Fibroblast of villous mesenchyme (primary cell): ENCODE results near the gene USP17L27. TPM values are rescaled to one million over a fixed set of nuclear protein-coding genes. Genes with fewer than 3 reads are reported as not detected.

Experiments used
- total RNA-seq: library from RNA; depleted of rRNA; stranded (reverse); fragments of >200 nt; gene quantifications from 2 replicates; pipeline ENCODE4 v1.2.3, GENCODE V29; 2012

USP17L27 gene
- total RNA-seq, 1 donor: not detected

Other genes with a start within 250 kb of the USP17L27 start
- gene FAM90A26, start 173.7 kb upstream of the USP17L27 start, total RNA-seq: not detected in 2 replicates
- gene USP17L10, start 133.5 kb upstream of the USP17L27 start, total RNA-seq: not detected in 2 replicates
- gene USP17L11, start 128.7 kb upstream of the USP17L27 start, total RNA-seq: not detected in 2 replicates
- gene USP17L12, start 124.0 kb upstream of the USP17L27 start, total RNA-seq: not detected in 2 replicates
- gene USP17L13, start 119.3 kb upstream of the USP17L27 start, total RNA-seq: not detected in 2 replicates
- gene USP17L15, start 109.8 kb upstream of the USP17L27 start, total RNA-seq: not detected in 2 replicates
- gene USP17L17, start 100.3 kb upstream of the USP17L27 start, total RNA-seq: not detected in 2 replicates
- gene USP17L18, start 95.5 kb upstream of the USP17L27 start, total RNA-seq: not detected in 2 replicates
- gene USP17L19, start 90.8 kb upstream of the USP17L27 start, total RNA-seq: not detected in 2 replicates
- not detected in 2 replicates for gene USP17L20, start 86.0 kb upstream of the USP17L27 start, total RNA-seq
- not detected in 2 replicates for gene USP17L21, start 81.3 kb upstream of the USP17L27 start, total RNA-seq
- not detected in 2 replicates for gene USP17L22, start 76.5 kb upstream of the USP17L27 start, total RNA-seq
- gene USP17L24, start 19.0 kb upstream of the USP17L27 start, total RNA-seq: not detected in 2 replicates
- not detected in 2 replicates for gene USP17L25, start 14.2 kb upstream of the USP17L27 start, total RNA-seq
- gene USP17L26, start 9.5 kb upstream of the USP17L27 start, total RNA-seq: not detected in 2 replicates
- gene USP17L5, start 4.7 kb upstream of the USP17L27 start, total RNA-seq: not detected in 2 replicates
- not detected in 2 replicates for gene USP17L28, start 4.7 kb downstream of the USP17L27 start, total RNA-seq
- gene USP17L29, start 9.5 kb downstream of the USP17L27 start, total RNA-seq: not detected in 2 replicates
- not detected in 2 replicates for gene USP17L30, start 19.0 kb downstream of the USP17L27 start, total RNA-seq
- not detected in 2 replicates for gene DEFB131A, start 100.3 kb downstream of the USP17L27 start, total RNA-seq